CD4-positive, CD25-positive, alpha-beta regulatory T cell (primary cell): ENCODE data around the gene VWA5A. TPM values are rescaled to one million over a fixed set of nuclear protein-coding genes. Genes with fewer than 3 reads are reported as not detected.

Experiments used
- ATAC-seq, 2 donors: fragments of 150-1000 bp; cut with Tn5 transposase; one replicate each; pipeline ENCODE4 v1.10.0; 2021; ENCODE audit warnings: low read depth in 2 of 2, moderate number of reproducible peaks in 2 of 2, moderate library complexity in 1 of 2
- DNase-seq, 3 donors: peaks; one replicate each; pipeline versions ENCODE4 v3.0.0 to v3.0.0-alpha.2; 2012 to 2022; ENCODE audit warnings: mixed read lengths in 1 of 3
- H3K27ac ChIP-seq: one replicate; pipeline ENCODE4 v1.7.0; 2013; ENCODE audit warnings: mild to moderate bottlenecking, low read length; ENCODE audit not compliant: insufficient read depth, poor library complexity, severe bottlenecking
- H3K27me3 ChIP-seq: one replicate; pipeline ENCODE4 v1.7.0; 2013; ENCODE audit warnings: low read length; ENCODE audit not compliant: control insufficient read depth, insufficient read depth
- H3K36me3 ChIP-seq: one replicate; pipeline ENCODE4 v1.7.0; 2013; ENCODE audit warnings: mild to moderate bottlenecking, low read length, moderate library complexity; ENCODE audit not compliant: control insufficient read depth, insufficient read depth
- H3K4me1 ChIP-seq: 2 replicates; pipeline ENCODE4 v1.7.0; 2013; ENCODE audit warnings: mild to moderate bottlenecking, low read length; ENCODE audit not compliant: insufficient read depth, control insufficient read depth, poor library complexity, severe bottlenecking
- H3K4me3 ChIP-seq: one replicate; pipeline ENCODE4 v1.7.0; 2013; ENCODE audit warnings: low read depth, mild to moderate bottlenecking, low read length, moderate library complexity
- H3K9me3 ChIP-seq, 2 experiments: 1 replicate in 1 of 2; 2 replicates in 1 of 2; pipeline ENCODE4 v1.7.0; 2013; ENCODE audit warnings: low read length in 2 of 2, mild to moderate bottlenecking in 1 of 2, moderate library complexity in 1 of 2; ENCODE audit not compliant: control insufficient read depth in 2 of 2
- H3K27ac Mint-ChIP-seq, 3 donors: one replicate each; pipeline ENCODE4 v1.8.0; 2020 to 2022; ENCODE audit warnings: mild to moderate bottlenecking in 3 of 3, mixed read lengths in 3 of 3, moderate library complexity in 2 of 3
- H3K27me3 Mint-ChIP-seq: one replicate; pipeline ENCODE4 v1.8.0; 2022; ENCODE audit warnings: mild to moderate bottlenecking, mixed read lengths
- H3K36me3 Mint-ChIP-seq: one replicate; pipeline ENCODE4 v1.8.0; 2020; ENCODE audit warnings: mixed read lengths
- H3K4me1 Mint-ChIP-seq, 4 donors: one replicate each; pipeline ENCODE4 v1.8.0; 2020 to 2022; ENCODE audit warnings: mixed read lengths in 4 of 4, mild to moderate bottlenecking in 1 of 4
- H3K4me3 Mint-ChIP-seq, 4 donors: one replicate each; pipeline ENCODE4 v1.8.0; 2020 to 2022; ENCODE audit warnings: mild to moderate bottlenecking in 4 of 4, mixed read lengths in 4 of 4, moderate library complexity in 3 of 4
- H3K9me3 Mint-ChIP-seq, 7 donors: one replicate each; pipeline ENCODE4 v1.8.0; 2020 to 2022; ENCODE audit warnings: mixed read lengths in 7 of 7, mild to moderate bottlenecking in 3 of 7, moderate library complexity in 2 of 7
- polyA plus RNA-seq, 4 donors: library from polyadenylated mRNA; unstranded; fragments of 300-500 nt; fragmentation: Illumina TruSeq; gene quantifications; one replicate each; pipeline ENCODE4 v1.2.3, GENCODE V29; 2021
- total RNA-seq: library from RNA; stranded (reverse); gene quantifications from one replicate; pipeline ENCODE4 v1.2.3, GENCODE V29; 2022

Gene VWA5A
- total and polyA plus RNA-seq, 5 donors from 2014 or later: 6.9 to 24.5 (median 18.4) TPM

DNA sequence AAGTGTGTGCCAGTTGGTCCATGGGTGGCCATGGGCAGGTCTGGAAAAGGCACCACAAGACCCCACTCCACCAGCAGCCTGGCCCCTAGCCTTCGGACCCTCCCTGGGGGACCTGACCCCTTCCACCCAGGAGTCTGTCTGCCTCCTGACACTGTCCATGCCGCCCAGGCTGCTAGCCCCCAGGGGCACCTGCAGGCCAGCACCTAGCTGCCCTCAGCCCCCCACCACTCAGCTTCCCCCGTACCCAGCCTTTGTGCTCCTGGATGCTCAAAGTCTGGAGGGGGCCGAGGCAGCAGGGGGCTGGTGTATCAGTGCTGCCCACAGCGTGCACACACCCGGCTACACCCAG, 39.8 kb upstream of the VWA5A start:
- H3K4me3 ChIP-seq: no peak overlapping the region
- no peak overlapping the region for H3K27ac ChIP-seq
- H3K4me1 Mint-ChIP-seq: peaks cover 0 to 9% (median 2%) of the 10 kb centered on the region in 4 donors
- no peak overlapping the region for H3K27ac Mint-ChIP-seq
- peaks cover 35% of the 10 kb centered on the region for H3K27me3 Mint-ChIP-seq
- H3K9me3 Mint-ChIP-seq: no peaks in the 10 kb centered on the region
- H3K36me3 Mint-ChIP-seq: no peaks in the 10 kb centered on the region
- no peak for ATAC-seq
- no peaks in the 10 kb centered on the region for H3K4me1 ChIP-seq
- H3K9me3 ChIP-seq: no peaks in the 10 kb centered on the region
- no peaks in the 10 kb centered on the region for H3K36me3 ChIP-seq
- no peaks in the 10 kb centered on the region for H3K27me3 ChIP-seq
- H3K4me3 Mint-ChIP-seq: peak overlapping the region in 1 of 4 donors; percentile 63
- no peak for DNase-seq

GRCh38 chr11:124075841-124076651, 39.2 kb upstream of the VWA5A start:
- H3K9me3 ChIP-seq: no peaks in the 10 kb centered on the region
- no peaks in the 10 kb centered on the region for H3K4me1 ChIP-seq
- no peaks in the 10 kb centered on the region for H3K36me3 ChIP-seq
- Mint-ChIP-seq H3K4me3 (peak overlapping the region in 2 of 4 donors; percentile 63 to 68), H3K27me3 (peaks cover 33% of the 10 kb centered on the region), H3K36me3 (no peaks in the 10 kb centered on the region), H3K9me3 (no peaks in the 10 kb centered on the region), H3K4me1 (peaks cover 0 to 9% (median 1%) of the 10 kb centered on the region in 4 donors), H3K27ac (no peak overlapping the region)
- no peak overlapping the region for H3K4me3 ChIP-seq
- DNase-seq (peak in 1 of 3 donors; percentile 7), ATAC-seq (peak in 1 of 2 donors; percentile 12)
- no peak overlapping the region for H3K27ac ChIP-seq
- no peaks in the 10 kb centered on the region for H3K27me3 ChIP-seq

DNA sequence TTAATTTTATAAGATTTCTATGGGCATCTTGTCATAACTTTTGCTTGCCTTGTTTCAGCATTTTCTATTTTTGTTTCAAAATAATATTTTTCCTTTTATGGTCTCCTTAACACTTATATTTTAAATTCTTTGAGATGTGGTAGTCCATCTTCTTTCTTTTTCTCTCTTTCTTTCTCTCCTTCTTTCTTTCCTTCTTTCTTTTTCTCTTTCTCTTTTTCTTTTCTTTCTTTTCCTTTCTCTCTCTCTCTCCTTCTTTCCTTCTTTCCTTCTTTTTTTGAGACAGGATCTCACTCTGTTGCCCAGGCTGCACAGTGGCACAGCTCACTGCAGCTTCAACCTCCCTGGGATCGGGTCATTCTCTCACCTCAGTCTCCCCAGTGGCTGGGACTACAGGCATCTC, 38.0 kb upstream of the VWA5A start:
- Histone ChIP-seq H3K36me3 (no peaks in the 10 kb centered on the region), H3K27me3 (no peaks in the 10 kb centered on the region), H3K27ac (no peak overlapping the region), H3K9me3 (no peaks in the 10 kb centered on the region), H3K4me1 (no peaks in the 10 kb centered on the region), H3K4me3 (no peak overlapping the region)
- no peak overlapping the region for H3K4me3 Mint-ChIP-seq
- no peak for DNase-seq
- H3K36me3 Mint-ChIP-seq: no peaks in the 10 kb centered on the region
- peaks cover 29% of the 10 kb centered on the region for H3K27me3 Mint-ChIP-seq
- ATAC-seq: no peak
- H3K9me3 Mint-ChIP-seq: no peaks in the 10 kb centered on the region
- H3K4me1 Mint-ChIP-seq: peaks cover 0 to 9% (median 0%) of the 10 kb centered on the region in 4 donors
- H3K27ac Mint-ChIP-seq: no peak overlapping the region

DNA sequence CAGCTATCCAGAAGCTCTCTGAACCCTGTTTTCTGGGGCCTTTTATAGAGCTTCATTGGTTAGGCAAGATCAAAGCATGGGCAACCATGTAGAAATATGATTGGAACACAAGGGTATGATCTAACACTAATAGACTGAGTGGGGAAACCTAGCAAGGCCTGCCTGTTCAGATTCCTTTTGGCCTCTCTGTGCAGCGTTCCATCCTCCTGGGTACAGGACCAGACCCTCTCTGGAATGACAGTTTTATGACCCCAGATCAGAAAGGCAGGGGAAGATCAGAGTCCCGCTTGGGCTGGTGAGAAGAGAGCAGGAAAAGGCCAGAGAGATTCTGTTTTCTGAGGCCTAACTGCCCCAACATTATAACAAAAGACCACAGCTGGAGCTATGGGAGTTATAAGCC, 36.7 kb upstream of the VWA5A start:
- Mint-ChIP-seq H3K27ac (peak overlapping the region in 1 of 3 donors; percentile 15), H3K27me3 (peaks cover 29% of the 10 kb centered on the region), H3K9me3 (no peaks in the 10 kb centered on the region), H3K36me3 (no peaks in the 10 kb centered on the region), H3K4me1 (peaks cover 0 to 9% (median 0%) of the 10 kb centered on the region in 4 donors), H3K4me3 (no peak overlapping the region)
- DNase-seq: no peak
- H3K36me3 ChIP-seq: no peaks in the 10 kb centered on the region
- H3K27me3 ChIP-seq: peaks cover 2% of the 10 kb centered on the region
- no peak overlapping the region for H3K4me3 ChIP-seq
- H3K9me3 ChIP-seq: no peaks in the 10 kb centered on the region
- ATAC-seq: no peak
- no peak overlapping the region for H3K27ac ChIP-seq
- no peaks in the 10 kb centered on the region for H3K4me1 ChIP-seq

- no peaks in the 10 kb centered on the region for H3K9me3 ChIP-seq
- DNase-seq (no peak), ATAC-seq (no peak)
- Mint-ChIP-seq H3K9me3 (no peaks in the 10 kb centered on the region), H3K27me3 (peaks cover 29% of the 10 kb centered on the region), H3K4me1 (peaks cover 0 to 9% (median 0%) of the 10 kb centered on the region in 4 donors), H3K4me3 (no peak overlapping the region), H3K27ac (no peak overlapping the region), H3K36me3 (no peaks in the 10 kb centered on the region)
- H3K4me3 ChIP-seq: no peak overlapping the region
- H3K36me3 ChIP-seq: no peaks in the 10 kb centered on the region
- H3K27ac ChIP-seq: no peak overlapping the region
- H3K4me1 ChIP-seq: no peaks in the 10 kb centered on the region
- peaks cover 2% of the 10 kb centered on the region for H3K27me3 ChIP-seq
These were observed 35.5 kb upstream of the VWA5A start for GRCh38 chr11:124079631-124080326.

GRCh38 chr11:124080327-124081001, 34.8 kb upstream of the VWA5A start:
- Mint-ChIP-seq H3K27me3 (peaks cover 28% of the 10 kb centered on the region), H3K9me3 (no peaks in the 10 kb centered on the region), H3K36me3 (no peaks in the 10 kb centered on the region), H3K27ac (no peak overlapping the region), H3K4me3 (no peak overlapping the region), H3K4me1 (peaks cover 0 to 9% (median 0%) of the 10 kb centered on the region in 4 donors)
- no peaks in the 10 kb centered on the region for H3K4me1 ChIP-seq
- no peak for DNase-seq
- H3K36me3 ChIP-seq: no peaks in the 10 kb centered on the region
- H3K27ac ChIP-seq: no peak overlapping the region
- no peak for ATAC-seq
- H3K4me3 ChIP-seq: no peak overlapping the region
- peaks cover 2% of the 10 kb centered on the region for H3K27me3 ChIP-seq
- no peaks in the 10 kb centered on the region for H3K9me3 ChIP-seq

GRCh38 chr11:124081483-124081882, 33.8 kb upstream of the VWA5A start:
- H3K36me3 ChIP-seq: no peaks in the 10 kb centered on the region
- no peak for DNase-seq
- Mint-ChIP-seq H3K9me3 (no peaks in the 10 kb centered on the region), H3K27me3 (peaks cover 29% of the 10 kb centered on the region), H3K36me3 (no peaks in the 10 kb centered on the region), H3K27ac (no peak overlapping the region), H3K4me1 (peaks cover 0 to 4% (median 0%) of the 10 kb centered on the region in 4 donors), H3K4me3 (no peak overlapping the region)
- H3K27me3 ChIP-seq: peaks cover 2% of the 10 kb centered on the region
- H3K9me3 ChIP-seq: no peaks in the 10 kb centered on the region
- H3K4me3 ChIP-seq: no peak overlapping the region
- no peak overlapping the region for H3K27ac ChIP-seq
- no peaks in the 10 kb centered on the region for H3K4me1 ChIP-seq
- no peak for ATAC-seq
